Measurements from ENCODE around the gene LRP1B.

Gene LRP1B

GRCh38 chr2:141703501-141703900 lies 427.3 kb downstream of the LRP1B start:
- in situ Hi-C loops (cut with MboI; ENCODE audit: low sequenced_read_pairs): no loop called here

DNA sequence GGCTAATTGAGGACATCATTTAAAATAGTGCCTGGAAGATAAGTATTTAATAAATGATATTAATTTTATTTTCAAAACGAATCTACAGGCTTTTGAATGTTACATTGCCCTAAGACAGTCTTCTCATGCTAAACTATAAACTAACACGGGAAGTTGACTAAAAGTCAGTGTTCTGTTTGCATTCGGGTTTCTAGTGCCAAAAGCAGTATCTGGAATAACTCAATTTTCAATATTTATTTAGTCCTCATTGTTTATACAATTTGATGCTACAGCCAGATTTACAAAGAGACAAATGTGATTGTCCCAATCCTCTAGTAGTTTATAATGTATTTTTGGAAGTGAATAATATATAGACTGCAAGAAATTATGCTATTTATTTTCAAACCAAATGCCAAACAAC lies 429.2 kb downstream of the LRP1B start:
- in situ Hi-C loops (cut with MboI; ENCODE audit: low sequenced_read_pairs): no loop called here

DNA sequence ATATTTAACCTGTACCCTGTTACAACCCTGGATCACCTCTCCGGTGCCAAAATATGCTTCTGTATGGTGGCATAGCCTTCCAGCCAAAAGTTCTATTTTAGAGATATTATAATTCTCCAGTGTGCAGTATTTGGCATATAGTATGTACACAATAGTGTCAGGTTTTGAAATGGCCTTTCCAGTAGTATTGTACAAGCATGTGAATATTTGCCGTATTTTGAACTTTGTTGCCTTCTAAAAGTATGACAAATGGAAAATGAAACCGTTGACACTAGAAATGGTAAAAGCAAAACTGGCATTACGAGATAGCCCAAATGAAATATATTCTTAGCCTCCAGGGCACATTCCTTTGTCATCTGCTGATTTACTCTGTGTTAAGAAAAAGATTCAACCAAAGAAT lies 431.2 kb downstream of the LRP1B start:
- in situ Hi-C loops (cut with MboI; ENCODE audit: low sequenced_read_pairs): no loop called here

- in situ Hi-C loops (cut with MboI; ENCODE audit: low sequenced_read_pairs): no loop called here
Measured at GRCh38 chr2:141698500-141698899, 432.3 kb downstream of the LRP1B start.

- in situ Hi-C loops (cut with MboI; ENCODE audit: low sequenced_read_pairs): no loop called here
Measured at GRCh38 chr2:141697035-141697434, 433.8 kb downstream of the LRP1B start.

- in situ Hi-C loops (cut with MboI; ENCODE audit: low sequenced_read_pairs): no loop called here
Measured at GRCh38 chr2:141694180-141694579, 436.6 kb downstream of the LRP1B start.

GRCh38 chr2:141692829-141693228 lies 438.0 kb downstream of the LRP1B start:
- in situ Hi-C loops (cut with MboI; ENCODE audit: low sequenced_read_pairs): no loop called here

- in situ Hi-C loops (cut with MboI; ENCODE audit: low sequenced_read_pairs): no loop called here
Measured at GRCh38 chr2:141676139-141676538, 454.7 kb downstream of the LRP1B start.

- in situ Hi-C loops (cut with MboI; ENCODE audit: low sequenced_read_pairs): no loop called here
Measured at GRCh38 chr2:141666191-141666590, 464.6 kb downstream of the LRP1B start.

DNA sequence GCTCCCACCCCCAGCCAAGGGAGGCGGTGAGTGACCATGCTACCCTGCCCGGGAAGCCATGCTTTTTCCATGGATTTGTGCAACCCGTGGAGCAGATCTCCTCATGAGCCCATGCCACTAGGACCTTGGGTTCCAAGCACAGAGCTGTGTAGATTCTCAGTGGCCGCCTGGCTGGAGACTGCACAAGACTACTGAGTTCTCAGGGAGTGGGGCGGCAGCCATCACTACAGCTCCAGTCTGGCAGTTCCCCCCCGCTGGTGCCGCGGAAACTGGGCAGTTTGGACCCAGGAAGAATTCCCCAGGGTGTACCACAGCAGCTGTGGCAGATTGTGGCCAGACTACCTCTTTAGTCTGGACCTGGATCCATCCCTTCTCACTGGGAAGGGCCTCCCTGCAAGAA lies 470.6 kb downstream of the LRP1B start:
- in situ Hi-C loops (cut with MboI; ENCODE audit: low sequenced_read_pairs): no loop called here

DNA sequence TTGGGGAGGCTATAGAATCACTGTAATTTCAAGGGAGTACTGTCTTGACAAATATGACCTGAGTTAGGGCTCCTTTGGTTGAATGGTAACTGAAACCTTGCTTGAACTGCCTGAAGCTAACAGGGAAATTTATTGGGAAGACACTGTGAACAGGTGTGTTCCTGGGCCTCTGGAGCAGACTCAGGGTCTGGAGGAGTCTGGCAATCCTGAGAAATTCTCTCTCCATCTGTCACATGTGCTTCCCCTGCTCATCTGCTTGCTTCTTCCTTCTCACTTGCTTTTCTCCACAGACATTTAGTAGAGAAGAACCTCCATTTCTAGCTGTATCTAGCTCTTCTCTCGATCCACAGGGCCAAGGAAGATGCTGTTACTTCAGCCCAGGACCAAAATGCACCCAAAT lies 476.5 kb downstream of the LRP1B start:
- in situ Hi-C loops (cut with MboI; ENCODE audit: low sequenced_read_pairs): no loop called here

DNA sequence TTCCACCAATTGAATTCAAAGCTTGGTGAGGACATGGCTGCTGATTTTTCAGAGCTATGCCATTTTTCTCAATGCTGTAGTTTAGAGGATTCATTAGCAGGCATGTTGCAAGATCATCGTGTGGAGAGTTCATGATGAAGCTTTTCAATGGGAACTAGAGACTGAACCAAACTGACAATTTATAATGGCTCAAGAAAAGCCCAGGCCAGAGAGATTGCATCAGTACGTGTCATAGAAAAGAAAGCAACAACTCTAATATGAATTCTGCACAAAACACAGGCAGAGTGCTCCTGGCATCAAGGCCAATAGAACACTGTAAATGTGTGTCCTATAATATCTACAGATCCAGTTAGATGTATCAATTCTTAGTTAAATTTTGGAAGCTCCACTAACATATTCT lies 477.6 kb downstream of the LRP1B start:
- in situ Hi-C loops (cut with MboI; ENCODE audit: low sequenced_read_pairs): no loop called here

- in situ Hi-C loops (cut with MboI; ENCODE audit: low sequenced_read_pairs): no loop called here
Measured at GRCh38 chr2:141652308-141652707, 478.5 kb downstream of the LRP1B start.

DNA sequence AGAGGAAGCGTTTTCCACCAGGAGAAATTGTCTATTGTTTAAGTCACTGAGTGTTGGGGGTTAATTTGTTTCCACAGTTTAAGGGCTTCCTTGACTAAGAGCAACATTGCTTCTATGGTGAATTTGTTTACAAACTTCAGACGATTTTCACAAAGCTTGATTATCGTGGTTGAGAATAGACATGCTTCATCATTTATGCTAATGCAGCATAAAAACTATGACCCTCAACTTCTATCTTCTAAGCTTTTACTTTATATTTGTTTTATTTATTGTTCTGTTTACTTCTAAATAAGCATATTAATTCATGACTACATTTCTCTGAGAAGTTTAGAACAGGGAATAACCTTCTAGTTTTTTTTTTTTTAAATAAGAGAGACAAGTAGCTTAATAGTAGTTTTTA lies 483.5 kb downstream of the LRP1B start:
- in situ Hi-C loops (cut with MboI; ENCODE audit: low sequenced_read_pairs): no loop called here

- in situ Hi-C loops (cut with MboI; ENCODE audit: low sequenced_read_pairs): no loop called here
Measured at GRCh38 chr2:141641462-141641861, 489.4 kb downstream of the LRP1B start.

DNA sequence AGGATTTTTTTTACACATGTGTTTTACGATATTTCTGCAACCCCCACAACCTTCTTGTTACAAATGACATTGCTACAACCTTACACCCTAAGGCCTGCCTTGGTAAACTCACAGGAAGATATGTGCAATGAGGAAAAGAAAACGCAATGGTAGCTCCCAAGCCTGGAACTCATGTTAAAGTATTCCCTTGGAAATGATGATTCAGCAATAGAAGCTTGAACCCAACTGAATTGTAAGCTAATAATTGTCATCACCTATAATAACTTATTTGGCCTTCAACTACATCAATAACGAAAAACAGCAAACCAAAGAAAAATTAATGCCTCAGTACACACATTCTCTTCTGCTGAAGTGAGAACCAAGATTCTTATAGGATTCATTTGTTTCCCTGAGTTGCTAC lies 491.0 kb downstream of the LRP1B start:
- in situ Hi-C loops (cut with MboI; ENCODE audit: low sequenced_read_pairs): no loop called here

- in situ Hi-C loops (cut with MboI; ENCODE audit: low sequenced_read_pairs): no loop called here
Measured at GRCh38 chr2:141633132-141633531, 497.7 kb downstream of the LRP1B start.

DNA sequence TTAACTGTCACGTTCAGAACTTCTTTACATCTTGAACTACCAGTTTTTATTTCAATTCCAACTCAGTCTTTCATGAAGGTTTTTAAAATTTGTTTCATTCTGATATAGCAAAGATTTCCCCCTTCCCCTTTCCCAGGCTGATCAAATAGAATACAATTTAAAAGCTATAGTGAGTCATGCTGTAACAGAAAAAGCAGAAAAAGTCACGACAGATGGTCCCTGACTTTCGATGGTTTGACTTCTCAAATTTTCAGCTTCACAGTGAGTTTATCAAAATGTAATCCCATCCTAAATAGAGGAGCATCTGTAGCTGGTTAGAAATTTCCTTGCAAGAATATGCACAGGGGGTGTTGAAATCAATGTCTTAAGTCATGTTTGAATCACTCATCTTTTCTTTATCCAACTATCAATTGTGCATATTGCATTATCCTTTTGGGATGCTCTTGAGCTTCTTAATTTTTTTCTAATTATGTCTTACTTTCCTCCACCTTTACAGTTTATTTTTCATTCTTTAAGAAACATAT lies 500.3 kb downstream of the LRP1B start:
- in situ Hi-C loops (cut with MboI; ENCODE audit: low sequenced_read_pairs): no loop called here

- in situ Hi-C loops (cut with MboI; ENCODE audit: low sequenced_read_pairs): no loop called here
Measured at GRCh38 chr2:141620372-141620771, 510.4 kb downstream of the LRP1B start.

GRCh38 chr2:141618457-141618856 lies 512.4 kb downstream of the LRP1B start:
- in situ Hi-C loops (cut with MboI; ENCODE audit: low sequenced_read_pairs): no loop called here

DNA sequence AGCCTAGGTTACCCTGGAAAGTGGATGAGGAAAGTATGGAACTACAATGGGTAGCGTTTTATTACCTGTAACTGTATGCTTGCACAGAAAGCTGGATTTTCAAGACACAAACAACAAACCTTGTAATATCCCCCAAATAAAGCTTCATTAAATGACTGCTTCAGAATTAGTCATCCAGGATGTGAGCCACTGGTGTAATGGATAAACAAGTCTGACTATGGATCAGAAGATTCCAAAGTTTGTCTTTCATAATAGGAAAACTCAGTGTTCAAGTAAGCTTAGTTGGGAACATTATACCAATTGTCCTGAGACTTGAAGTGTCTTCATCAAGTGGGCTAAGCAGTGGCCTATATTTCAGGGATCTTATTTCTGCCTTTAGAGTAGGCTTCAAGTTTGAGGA lies 518.8 kb downstream of the LRP1B start:
- in situ Hi-C loops (cut with MboI; ENCODE audit: low sequenced_read_pairs): no loop called here

DNA sequence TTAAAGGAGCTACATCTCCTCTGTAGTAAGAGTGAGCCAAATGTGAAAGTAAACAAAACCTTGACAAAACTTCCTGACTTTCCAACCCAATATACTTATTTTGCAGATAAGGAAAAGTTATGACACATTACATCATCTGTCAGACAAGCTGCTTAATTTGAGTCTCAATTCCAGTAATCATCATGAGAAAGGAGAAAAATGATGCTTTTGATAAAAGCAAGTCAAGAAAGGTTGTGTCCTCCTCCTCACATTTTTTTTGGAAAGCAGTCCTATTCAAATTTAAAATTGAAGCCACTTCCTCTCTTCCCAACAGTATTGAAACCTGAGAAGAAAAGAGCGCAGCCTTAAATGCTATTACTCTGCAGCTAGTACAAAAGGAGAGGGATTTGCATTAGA lies 519.6 kb downstream of the LRP1B start:
- in situ Hi-C loops (cut with MboI; ENCODE audit: low sequenced_read_pairs): no loop called here

- in situ Hi-C loops (cut with MboI; ENCODE audit: low sequenced_read_pairs): no loop called here
Measured at GRCh38 chr2:141610564-141611175, 520.1 kb downstream of the LRP1B start.
